Karpas-422 (cell line): ENCODE measurements around the gene RBM17. TPM values are rescaled to one million over a fixed set of nuclear protein-coding genes. Genes with fewer than 3 reads are reported as not detected.

Experiments used
- DNase-seq: peaks from one replicate; pipeline ENCODE4 v3.0.0-alpha.2; 2015
- H2AFZ ChIP-seq: fragments of 200-600 bp; sonication (generic); 2 replicates; pipeline ENCODE4 v1.6.1; 2014; ENCODE audit warnings: antibody characterized with exemption, low read length, mixed read lengths
- H3K27ac ChIP-seq: fragments of 200-600 bp; sonication (generic); 2 replicates; pipeline ENCODE4 v1.5.1; 2014; ENCODE audit warnings: mild to moderate bottlenecking, low read length, moderate library complexity
- H3K27me3 ChIP-seq: fragments of 200-600 bp; sonication (generic); 2 replicates; pipeline ENCODE4 v1.6.1; 2014; ENCODE audit warnings: low read length, mixed read lengths
- H3K36me3 ChIP-seq: fragments of 200-600 bp; sonication (generic); 2 replicates; pipeline ENCODE4 v1.6.1; 2014; ENCODE audit warnings: low read length, mixed read lengths; ENCODE audit not compliant: insufficient read depth
- H3K4me1 ChIP-seq: fragments of 200-600 bp; sonication (generic); 2 replicates; pipeline ENCODE4 v1.6.1; 2014; ENCODE audit warnings: mild to moderate bottlenecking, low read length, mixed read lengths
- H3K4me2 ChIP-seq: fragments of 200-600 bp; sonication (generic); 2 replicates; pipeline ENCODE4 v1.6.1; 2014; ENCODE audit warnings: low read length, low read depth, mild to moderate bottlenecking; ENCODE audit not compliant: poor library complexity, severe bottlenecking
- H3K4me3 ChIP-seq: fragments of 200-600 bp; sonication (generic); 2 replicates; pipeline ENCODE4 v1.5.1; 2014; ENCODE audit warnings: mild to moderate bottlenecking, antibody characterized with exemption, low read length, mixed read lengths
- H3K79me2 ChIP-seq: fragments of 200-600 bp; sonication (generic); 2 replicates; pipeline ENCODE4 v1.6.1; 2014; ENCODE audit warnings: mild to moderate bottlenecking, low read length, mixed read lengths
- H3K9ac ChIP-seq: fragments of 200-600 bp; sonication (generic); 2 replicates; pipeline ENCODE4 v1.6.0; 2014; ENCODE audit warnings: low read length
- H3K9me2 ChIP-seq: fragments of 200-600 bp; sonication (generic), shearing (Covaris generic); replicated peaks from 2 replicates; pipeline ENCODE4 v1.6.0; 2014; ENCODE audit warnings: mild to moderate bottlenecking, low read length, moderate library complexity; ENCODE audit not compliant: insufficient read depth
- H3K9me3 ChIP-seq: fragments of 300-700, 200-600 bp; sonication (generic); 2 replicates; pipeline ENCODE4 v1.6.1; 2014; ENCODE audit warnings: low read length, mixed read lengths
- H4K20me1 ChIP-seq: fragments of 200-600 bp; sonication (generic); 2 replicates; pipeline ENCODE4 v1.6.1; 2014; ENCODE audit warnings: mild to moderate bottlenecking, antibody characterized with exemption, low read length, low read depth; ENCODE audit not compliant: insufficient read depth
- total RNA-seq: library from RNA; depleted of rRNA; stranded (reverse); fragments of >200 nt; shearing (Covaris generic); gene quantifications from 2 replicates; pipeline ENCODE4 v1.2.3, GENCODE V29; 2014; ENCODE audit warnings: low replicate concordance

Gene RBM17
- total RNA-seq, 1 experiment from 2014 or later, result 72.5 TPM

DNA sequence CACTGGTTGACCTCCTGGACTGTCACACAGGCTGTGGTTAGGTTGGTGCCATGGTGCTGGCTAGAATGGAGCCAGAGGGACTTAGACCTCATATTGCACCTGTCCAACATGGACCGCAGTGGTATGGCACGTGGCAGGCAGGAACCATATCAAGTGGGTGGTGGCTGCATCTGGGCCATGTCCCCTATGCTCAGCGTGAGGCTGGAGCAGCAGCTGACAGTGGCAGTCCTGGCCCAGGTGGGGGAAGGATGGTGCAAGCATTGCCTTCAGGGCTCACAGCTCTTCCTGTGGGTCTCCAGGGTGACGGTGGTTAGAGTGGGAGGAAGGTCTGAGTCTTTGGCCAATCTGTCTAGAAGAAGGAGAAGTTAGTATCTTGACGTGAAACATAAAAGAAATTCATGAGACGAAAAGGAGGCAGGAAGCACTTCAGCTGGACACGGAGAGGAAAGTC, 59.4 kb downstream of the RBM17 start:
- Histone ChIP-seq H3K9me2 (no peaks in the 10 kb centered on the region), H3K4me2 (no peak overlapping the region), H3K27ac (no peak overlapping the region), H3K36me3 (no peaks in the 10 kb centered on the region), H2AFZ (no peak overlapping the region), H4K20me1 (peaks cover 9% of the 10 kb centered on the region), H3K4me1 (peaks cover 31% of the 10 kb centered on the region), H3K9me3 (no peaks in the 10 kb centered on the region), H3K27me3 (no peaks in the 10 kb centered on the region), H3K9ac (no peak overlapping the region), H3K79me2 (no peaks in the 10 kb centered on the region), H3K4me3 (no peak overlapping the region)
- no peak for DNase-seq

- no peaks in the 10 kb centered on the region for H3K79me2 ChIP-seq
- no peak overlapping the region for H3K4me3 ChIP-seq
- peaks cover 31% of the 10 kb centered on the region for H3K4me1 ChIP-seq
These were observed 60.1 kb downstream of the RBM17 start for GRCh38 chr10:6148908-6149307.

DNA sequence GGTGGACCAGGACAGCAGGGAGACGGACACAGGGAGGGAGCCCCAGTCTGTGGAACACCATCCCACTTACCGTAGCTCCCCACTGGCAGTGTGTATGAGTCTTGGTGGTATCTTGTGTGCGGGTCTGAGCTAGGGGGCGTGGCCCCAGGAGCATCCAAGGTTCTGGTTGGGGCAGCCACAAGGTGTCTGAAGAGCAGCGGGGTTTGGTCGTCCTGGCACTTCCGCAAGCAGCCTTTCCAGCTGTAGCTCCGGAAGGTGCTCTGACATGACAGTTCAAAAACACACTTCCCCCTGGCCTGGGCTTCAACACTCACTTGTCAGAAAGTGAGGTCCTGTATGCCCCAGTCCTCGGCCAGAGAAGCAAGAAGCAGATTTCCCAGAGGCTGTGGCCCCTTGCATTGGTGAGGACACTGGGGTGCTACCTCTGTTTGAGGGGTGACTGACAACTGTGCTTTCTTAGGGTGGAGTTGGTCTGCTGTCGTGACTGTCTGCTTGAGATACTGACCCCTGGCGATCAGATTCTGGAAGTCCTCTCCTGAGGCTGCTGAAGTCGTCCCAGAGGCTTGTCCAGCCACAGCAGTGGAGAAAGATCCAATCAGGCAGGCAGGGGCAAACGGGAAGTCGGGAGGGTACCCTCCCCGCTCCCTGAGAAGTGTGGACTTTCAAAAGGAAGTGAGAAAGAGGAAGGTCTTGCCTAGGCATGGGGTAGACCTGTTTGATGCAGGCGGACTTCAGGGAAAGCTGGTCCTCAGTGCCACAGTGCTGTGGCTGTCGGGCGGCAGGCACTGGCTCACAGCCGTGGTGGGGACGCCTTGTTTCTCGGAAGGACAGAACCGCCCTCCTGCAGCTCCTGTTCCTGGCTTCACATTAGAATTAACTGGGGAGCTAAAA, 62.5 kb downstream of the RBM17 start:
- DNase-seq, result peak; percentile 80
- Histone ChIP-seq H3K36me3 (no peaks in the 10 kb centered on the region), H3K27ac (no peak overlapping the region), H3K79me2 (no peaks in the 10 kb centered on the region), H3K4me2 (peak overlapping the region; percentile 48), H2AFZ (no peak overlapping the region), H3K9me2 (no peaks in the 10 kb centered on the region), H3K9ac (peak overlapping the region; percentile 37; the same call in 1 of the 2 replicates), H3K4me3 (no peak overlapping the region; the same call in 1 of the 2 replicates), H3K9me3 (no peaks in the 10 kb centered on the region), H4K20me1 (peaks cover 9% of the 10 kb centered on the region), H3K27me3 (no peaks in the 10 kb centered on the region), H3K4me1 (peaks cover 13% of the 10 kb centered on the region)

More at GRCh38 chr10:6148908-6149307, 60.1 kb downstream of the RBM17 start:
- H3K27me3 ChIP-seq, result no peaks in the 10 kb centered on the region
- H3K27ac ChIP-seq, result no peak overlapping the region
- DNase-seq, result no peak
- H4K20me1 ChIP-seq, result peaks cover 9% of the 10 kb centered on the region
- H3K9me2 ChIP-seq, result no peaks in the 10 kb centered on the region
- no peaks in the 10 kb centered on the region for H3K9me3 ChIP-seq
- no peak overlapping the region for H2AFZ ChIP-seq
- no peak overlapping the region for H3K4me2 ChIP-seq
- H3K9ac ChIP-seq, result no peak overlapping the region
- H3K36me3 ChIP-seq, result no peaks in the 10 kb centered on the region

- no peaks in the 10 kb centered on the region for H3K9me3 ChIP-seq
- no peaks in the 10 kb centered on the region for H3K27me3 ChIP-seq
- peaks cover 13% of the 10 kb centered on the region for H3K4me1 ChIP-seq
- H3K9me2 ChIP-seq, result no peaks in the 10 kb centered on the region
- H3K4me2 ChIP-seq, result no peak overlapping the region
- H3K4me3 ChIP-seq, result no peak overlapping the region
- no peaks in the 10 kb centered on the region for H3K79me2 ChIP-seq
- no peak overlapping the region for H2AFZ ChIP-seq
- H3K9ac ChIP-seq, result no peak overlapping the region
- DNase-seq, result no peak
- no peaks in the 10 kb centered on the region for H3K36me3 ChIP-seq
- peaks cover 9% of the 10 kb centered on the region; the same call in 1 of the 2 replicates for H4K20me1 ChIP-seq
- H3K27ac ChIP-seq, result no peak overlapping the region
These were observed 65.0 kb downstream of the RBM17 start for GRCh38 chr10:6153845-6154244.

DNA sequence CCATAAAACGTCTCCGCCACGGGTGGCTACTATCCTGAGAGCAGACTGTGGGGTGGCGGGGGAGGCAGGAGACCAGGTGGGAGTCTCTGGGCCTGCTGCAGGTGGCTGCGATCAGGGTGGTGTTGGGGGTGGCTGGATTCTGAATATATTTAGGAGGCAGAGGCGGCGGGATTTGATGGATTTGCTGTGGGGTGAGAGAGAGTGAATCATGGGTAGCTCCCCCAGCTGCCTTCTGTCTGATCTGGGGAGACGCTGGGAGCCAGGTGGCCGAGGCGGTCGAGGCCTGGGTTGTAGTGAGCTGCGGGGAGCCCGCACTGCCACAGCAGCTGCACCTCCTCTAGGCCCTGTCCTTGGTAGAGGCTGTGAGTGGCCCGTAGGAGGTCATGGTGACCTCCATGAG, 65.7 kb downstream of the RBM17 start:
- Histone ChIP-seq H3K9me2 (no peaks in the 10 kb centered on the region), H3K4me2 (no peak overlapping the region), H2AFZ (no peak overlapping the region), H3K4me1 (peaks cover 13% of the 10 kb centered on the region), H3K79me2 (no peaks in the 10 kb centered on the region), H3K4me3 (no peak overlapping the region), H3K36me3 (no peaks in the 10 kb centered on the region), H3K27me3 (no peaks in the 10 kb centered on the region), H4K20me1 (peaks cover 9% of the 10 kb centered on the region; the same call in 1 of the 2 replicates), H3K9me3 (no peaks in the 10 kb centered on the region), H3K9ac (no peak overlapping the region), H3K27ac (no peak overlapping the region)
- no peak for DNase-seq

DNA sequence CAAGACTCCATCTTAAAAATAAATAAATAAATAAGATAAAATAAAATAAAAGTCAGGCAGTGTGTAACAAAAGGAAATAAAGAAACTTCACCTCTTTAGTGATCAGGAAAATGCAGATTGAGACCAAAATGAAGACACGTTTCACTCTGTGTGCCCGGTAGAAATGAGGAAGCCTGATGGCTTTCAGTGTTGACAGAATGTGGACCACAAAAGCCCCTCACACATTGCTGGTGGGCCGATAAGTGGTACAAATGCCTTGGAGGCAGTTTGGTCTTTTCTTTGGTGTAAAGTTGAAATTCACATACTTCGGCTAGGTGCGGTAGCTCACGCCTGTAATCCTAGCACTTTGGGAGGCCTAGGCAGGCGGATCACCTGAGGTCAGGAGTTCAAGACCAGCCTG, 69.4 kb downstream of the RBM17 start:
- peaks cover 4% of the 10 kb centered on the region for H3K4me1 ChIP-seq
- no peaks in the 10 kb centered on the region for H3K9me3 ChIP-seq
- no peak overlapping the region for H3K9ac ChIP-seq
- no peaks in the 10 kb centered on the region for H3K27me3 ChIP-seq
- H3K79me2 ChIP-seq, result no peaks in the 10 kb centered on the region
- no peaks in the 10 kb centered on the region for H3K9me2 ChIP-seq
- no peaks in the 10 kb centered on the region for H4K20me1 ChIP-seq
- H3K36me3 ChIP-seq, result no peaks in the 10 kb centered on the region
- H2AFZ ChIP-seq, result no peak overlapping the region
- no peak overlapping the region for H3K4me3 ChIP-seq
- H3K27ac ChIP-seq, result no peak overlapping the region
- H3K4me2 ChIP-seq, result no peak overlapping the region
- DNase-seq, result no peak

- H3K9me3 ChIP-seq, result no peaks in the 10 kb centered on the region
- H3K4me3 ChIP-seq, result no peak overlapping the region
- peaks cover 19% of the 10 kb centered on the region for H3K79me2 ChIP-seq
- peaks cover 14% of the 10 kb centered on the region for H3K4me1 ChIP-seq
- H3K9me2 ChIP-seq, result no peaks in the 10 kb centered on the region
- H2AFZ ChIP-seq, result no peak overlapping the region
- no peak overlapping the region for H3K4me2 ChIP-seq
- DNase-seq, result no peak
- peaks cover 6% of the 10 kb centered on the region; the same call in 1 of the 2 replicates for H4K20me1 ChIP-seq
- peaks cover 4% of the 10 kb centered on the region for H3K36me3 ChIP-seq
- H3K9ac ChIP-seq, result no peak overlapping the region
- no peaks in the 10 kb centered on the region for H3K27me3 ChIP-seq
- no peak overlapping the region for H3K27ac ChIP-seq
These were observed 73.1 kb downstream of the RBM17 start for GRCh38 chr10:6161921-6162320.

- peak overlapping the region; percentile 43; the same call in 1 of the 2 replicates for H3K9ac ChIP-seq
These were observed 73.9 kb downstream of the RBM17 start for GRCh38 chr10:6162589-6163356.

More at GRCh38 chr10:6162589-6163356, 73.9 kb downstream of the RBM17 start:
- H3K27ac ChIP-seq, result 0 out of 2 replicates have a peak overlapping the region, but pooled peaks have one; percentile 26
- H2AFZ ChIP-seq, result 0 out of 2 replicates have a peak overlapping the region, but pooled peaks have one; percentile 51
- H3K79me2 ChIP-seq, result peaks cover 19% of the 10 kb centered on the region
- peaks cover 4% of the 10 kb centered on the region for H3K36me3 ChIP-seq
- H3K4me1 ChIP-seq, result peaks cover 14% of the 10 kb centered on the region
- H3K9me3 ChIP-seq, result no peaks in the 10 kb centered on the region
- peak overlapping the region; percentile 60 for H3K4me2 ChIP-seq
- no peaks in the 10 kb centered on the region for H3K9me2 ChIP-seq
- peaks cover 14% of the 10 kb centered on the region; the same call in 1 of the 2 replicates for H4K20me1 ChIP-seq
- DNase-seq, result no peak
- 0 out of 2 replicates have a peak overlapping the region, but pooled peaks have one; percentile 22 for H3K4me3 ChIP-seq
- no peaks in the 10 kb centered on the region for H3K27me3 ChIP-seq
